Measurements from ENCODE around the gene LRRC27.

DNA sequence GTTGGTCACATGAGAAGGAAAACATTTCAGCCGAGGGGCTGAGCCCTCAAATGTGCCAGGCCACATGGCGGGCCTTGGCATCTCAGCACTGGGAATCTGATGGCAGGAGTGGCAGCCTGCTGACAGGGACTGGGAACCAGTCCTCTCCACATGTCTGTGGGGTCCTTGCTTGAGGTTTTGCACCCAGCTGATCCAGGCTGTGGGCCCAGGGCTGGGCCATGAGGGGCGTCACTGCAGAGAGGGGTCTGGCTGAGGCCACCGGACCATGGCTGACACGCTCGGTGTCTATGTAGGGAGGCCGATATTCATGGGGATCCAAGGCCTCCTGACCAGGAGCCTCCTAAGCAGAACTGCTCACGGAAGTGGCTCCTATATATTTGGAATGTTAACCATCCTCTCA is 34.0 kb downstream of the LRRC27 start:
- no peak for TF ChIP-seq RCOR1 (IDR thresholded peaks at IDR 0.05; ENCODE audit: insufficient replicate concordance, low read length)
- no peak for TF ChIP-seq MXI1 (IDR thresholded peaks at IDR 0.05; ENCODE audit: borderline replicate concordance, low read depth, low read length)
- TF ChIP-seq BHLHE40 (IDR thresholded peaks at IDR 0.05; ENCODE audit: low read depth, low read length) = no peak
- TF ChIP-seq, protein P1, sequence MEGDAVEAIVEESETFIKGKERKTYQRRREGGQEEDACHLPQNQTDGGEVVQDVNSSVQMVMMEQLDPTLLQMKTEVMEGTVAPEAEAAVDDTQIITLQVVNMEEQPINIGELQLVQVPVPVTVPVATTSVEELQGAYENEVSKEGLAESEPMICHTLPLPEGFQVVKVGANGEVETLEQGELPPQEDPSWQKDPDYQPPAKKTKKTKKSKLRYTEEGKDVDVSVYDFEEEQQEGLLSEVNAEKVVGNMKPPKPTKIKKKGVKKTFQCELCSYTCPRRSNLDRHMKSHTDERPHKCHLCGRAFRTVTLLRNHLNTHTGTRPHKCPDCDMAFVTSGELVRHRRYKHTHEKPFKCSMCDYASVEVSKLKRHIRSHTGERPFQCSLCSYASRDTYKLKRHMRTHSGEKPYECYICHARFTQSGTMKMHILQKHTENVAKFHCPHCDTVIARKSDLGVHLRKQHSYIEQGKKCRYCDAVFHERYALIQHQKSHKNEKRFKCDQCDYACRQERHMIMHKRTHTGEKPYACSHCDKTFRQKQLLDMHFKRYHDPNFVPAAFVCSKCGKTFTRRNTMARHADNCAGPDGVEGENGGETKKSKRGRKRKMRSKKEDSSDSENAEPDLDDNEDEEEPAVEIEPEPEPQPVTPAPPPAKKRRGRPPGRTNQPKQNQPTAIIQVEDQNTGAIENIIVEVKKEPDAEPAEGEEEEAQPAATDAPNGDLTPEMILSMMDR (conservative IDR thresholded peaks at IDR 0.05; ENCODE audit: low read depth, low read length) = no peak
- TF ChIP-seq POLR2A (IDR thresholded peaks at IDR 0.05; ENCODE audit: low read depth, low read length) = no peak
- TF ChIP-seq, protein P2, sequence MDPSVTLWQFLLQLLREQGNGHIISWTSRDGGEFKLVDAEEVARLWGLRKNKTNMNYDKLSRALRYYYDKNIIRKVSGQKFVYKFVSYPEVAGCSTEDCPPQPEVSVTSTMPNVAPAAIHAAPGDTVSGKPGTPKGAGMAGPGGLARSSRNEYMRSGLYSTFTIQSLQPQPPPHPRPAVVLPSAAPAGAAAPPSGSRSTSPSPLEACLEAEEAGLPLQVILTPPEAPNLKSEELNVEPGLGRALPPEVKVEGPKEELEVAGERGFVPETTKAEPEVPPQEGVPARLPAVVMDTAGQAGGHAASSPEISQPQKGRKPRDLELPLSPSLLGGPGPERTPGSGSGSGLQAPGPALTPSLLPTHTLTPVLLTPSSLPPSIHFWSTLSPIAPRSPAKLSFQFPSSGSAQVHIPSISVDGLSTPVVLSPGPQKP (IDR thresholded peaks at IDR 0.05; ENCODE audit: borderline replicate concordance, low read depth, low read length) = no peak
- no peak for TF ChIP-seq RFX5 (IDR thresholded peaks at IDR 0.05; ENCODE audit: low read depth, low read length)
- no peak for TF ChIP-seq MAFK (IDR thresholded peaks at IDR 0.05; ENCODE audit: low read depth, low read length)
- no peak for TF ChIP-seq CEBPB (IDR thresholded peaks at IDR 0.05; ENCODE audit: low read depth, low read length)
- no peak for TF ChIP-seq RAD21 (IDR thresholded peaks at IDR 0.05; ENCODE audit: low read length)
- TF ChIP-seq NFE2L2 (IDR thresholded peaks at IDR 0.05; ENCODE audit: low read depth, low read length) = no peak
- TF ChIP-seq, protein P3, sequence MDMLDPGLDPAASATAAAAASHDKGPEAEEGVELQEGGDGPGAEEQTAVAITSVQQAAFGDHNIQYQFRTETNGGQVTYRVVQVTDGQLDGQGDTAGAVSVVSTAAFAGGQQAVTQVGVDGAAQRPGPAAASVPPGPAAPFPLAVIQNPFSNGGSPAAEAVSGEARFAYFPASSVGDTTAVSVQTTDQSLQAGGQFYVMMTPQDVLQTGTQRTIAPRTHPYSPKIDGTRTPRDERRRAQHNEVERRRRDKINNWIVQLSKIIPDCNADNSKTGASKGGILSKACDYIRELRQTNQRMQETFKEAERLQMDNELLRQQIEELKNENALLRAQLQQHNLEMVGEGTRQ (IDR thresholded peaks at IDR 0.05; ENCODE audit: low read depth, low read length) = no peak
- TF ChIP-seq FOS (IDR thresholded peaks at IDR 0.05; ENCODE audit: low read depth, low read length) = no peak
- no peak for TF ChIP-seq SMC3 (IDR thresholded peaks at IDR 0.05; ENCODE audit: low read depth, low read length)
